GM23338 (cell line): ENCODE data around the gene TOLLIP. TPM values are rescaled to one million over a fixed set of nuclear protein-coding genes. Genes with fewer than 3 reads are reported as not detected.

Source experiments
- ATAC-seq: fragments of 200-7000 bp; cut with Tn5 transposase; 3 replicates; pipeline ENCODE4 v1.9.1; 2020
- DNase-seq: peaks from one replicate; pipeline ENCODE4 v3.0.0-alpha.2; 2015; ENCODE audit warnings: low spot score
- H2AFZ ChIP-seq: fragments of 200-600 bp; sonication (generic); 2 replicates; pipeline ENCODE4 v1.8.0; 2016; ENCODE audit warnings: antibody characterized with exemption, mild to moderate bottlenecking, moderate library complexity
- H3F3A ChIP-seq: fragments of 200-600 bp; sonication (generic); replicated peaks from 2 replicates; pipeline ENCODE4 v1.8.0; 2017; ENCODE audit warnings: antibody characterized with exemption, mixed run types, low read depth
- H3K27ac ChIP-seq: fragments of 200-600 bp; sonication (generic); 2 replicates; pipeline ENCODE4 v1.6.1; 2016; ENCODE audit warnings: low read depth
- H3K27me3 ChIP-seq: fragments of 200-600 bp; sonication (generic); 2 replicates; pipeline ENCODE4 v1.8.0; 2016; ENCODE audit warnings: mild to moderate bottlenecking, mixed run types, moderate library complexity; ENCODE audit not compliant: insufficient read depth
- H3K36me3 ChIP-seq: fragments of 200-600 bp; sonication (generic); 2 replicates; pipeline ENCODE4 v1.8.0; 2016; ENCODE audit warnings: mild to moderate bottlenecking; ENCODE audit not compliant: insufficient read depth
- H3K4me1 ChIP-seq: fragments of 200-600 bp; sonication (generic); 2 replicates; pipeline ENCODE4 v1.8.0; 2016; ENCODE audit warnings: mild to moderate bottlenecking, moderate library complexity; ENCODE audit not compliant: insufficient read depth
- H3K4me2 ChIP-seq: fragments of 200-600 bp; sonication (generic); 2 replicates; pipeline ENCODE4 v1.7.1; 2017; ENCODE audit warnings: mixed run types
- H3K4me3 ChIP-seq: fragments of 200-600 bp; sonication (generic); 2 replicates; pipeline ENCODE4 v1.6.1; 2016; ENCODE audit warnings: mixed run types
- H3K79me2 ChIP-seq: fragments of 200-600 bp; sonication (generic); replicated peaks from 2 replicates; pipeline ENCODE4 v1.8.0; 2017; ENCODE audit warnings: mild to moderate bottlenecking; ENCODE audit not compliant: insufficient read depth
- H3K9me2 ChIP-seq: fragments of 200-600 bp; sonication (generic); 2 replicates; pipeline ENCODE4 v1.8.0; 2017; ENCODE audit not compliant: insufficient read depth
- H4K20me1 ChIP-seq: fragments of 200-600 bp; sonication (generic); replicated peaks from 2 replicates; pipeline ENCODE4 v1.8.0; 2017; ENCODE audit warnings: mild to moderate bottlenecking; ENCODE audit not compliant: insufficient read depth
- H3K27ac Mint-ChIP-seq: 2 replicates; pipeline ENCODE4 v1.8.0; 2020; ENCODE audit warnings: inconsistent platforms, mild to moderate bottlenecking, moderate library complexity, mixed read lengths
- H3K27me3 Mint-ChIP-seq: 3 replicates; pipeline ENCODE4 v1.8.0; 2022; ENCODE audit warnings: low read depth, mild to moderate bottlenecking, moderate library complexity, mixed read lengths, inconsistent platforms; ENCODE audit not compliant: insufficient read depth, poor library complexity
- H3K36me3 Mint-ChIP-seq: 3 replicates; pipeline ENCODE4 v1.8.0; 2021; ENCODE audit warnings: low read depth, mild to moderate bottlenecking, inconsistent platforms, moderate library complexity, mixed read lengths
- H3K4me1 Mint-ChIP-seq: 3 replicates; pipeline ENCODE4 v1.8.0; 2020; ENCODE audit warnings: mild to moderate bottlenecking, inconsistent platforms, mixed read lengths
- H3K4me3 Mint-ChIP-seq: 3 replicates; pipeline ENCODE4 v1.8.0; 2021; ENCODE audit warnings: moderate library complexity, mild to moderate bottlenecking, inconsistent platforms, mixed read lengths
- H3K9me3 Mint-ChIP-seq: 3 replicates; pipeline ENCODE4 v1.8.0; 2020; ENCODE audit warnings: moderate library complexity, mild to moderate bottlenecking, inconsistent platforms, mixed read lengths
- CREB1 ChIP-seq: fragments of 250-450 bp; sonication (Bioruptor Pico); IDR thresholded peaks from 2 replicates; pipeline ENCODE4 v1.5.0; 2020; ENCODE audit warnings: low read depth, mild to moderate bottlenecking, moderate library complexity
- CTCF ChIP-seq, 2 experiments: fragments of 200-600 bp in 1 of 2; sonication (generic) in 1 of 2; conservative IDR thresholded peaks; 2 replicates each; pipeline versions ENCODE4 v1.5.1 to v1.6.1; 2016 to 2017; ENCODE audit warnings: antibody characterized with exemption in 2 of 2, low read depth in 2 of 2, mild to moderate bottlenecking in 2 of 2, moderate library complexity in 1 of 2
- EZH2 ChIP-seq: fragments of 200-600 bp; sonication (generic); IDR thresholded peaks from one replicate; pipeline ENCODE4 v1.8.0; 2017; ENCODE audit warnings: antibody characterized with exemption, mild to moderate bottlenecking, low read depth; ENCODE audit not compliant: unreplicated experiment
- EZH2phosphoT487 ChIP-seq: fragments of 200-600 bp; sonication (generic); IDR thresholded peaks from one replicate; pipeline ENCODE4 v1.8.1; 2018; ENCODE audit warnings: antibody characterized with exemption; ENCODE audit not compliant: unreplicated experiment
- JUNB ChIP-seq: IDR thresholded peaks from one replicate; pipeline ENCODE4 v1.6.1; 2016; ENCODE audit warnings: antibody characterized with exemption; ENCODE audit not compliant: unreplicated experiment
- NANOG ChIP-seq: IDR thresholded peaks from 2 replicates; pipeline ENCODE4 v1.6.1; 2016; ENCODE audit warnings: antibody characterized with exemption, borderline replicate concordance
- POLR2AphosphoS5 ChIP-seq: IDR thresholded peaks from 2 replicates; pipeline ENCODE4 v1.6.1; 2016; ENCODE audit warnings: antibody characterized with exemption, low read depth
- STAT1 ChIP-seq: IDR thresholded peaks from one replicate; pipeline ENCODE4 v1.6.1; 2016; ENCODE audit warnings: antibody characterized with exemption; ENCODE audit not compliant: unreplicated experiment
- ZNF114 ChIP-seq: fragments of 250-450 bp; sonication (Bioruptor Pico); IDR thresholded peaks from 2 replicates; pipeline ENCODE4 v1.5.0; 2020; ENCODE audit warnings: mild to moderate bottlenecking, moderate library complexity
- ZNF331 ChIP-seq: fragments of 250-450 bp; sonication (Bioruptor Pico); IDR thresholded peaks from 2 replicates; pipeline ENCODE4 v1.5.0; 2020; ENCODE audit warnings: low read depth, mild to moderate bottlenecking, moderate library complexity
- polyA plus RNA-seq: library from polyadenylated mRNA; unstranded; fragments of >200 nt; fragmentation: Nextera tagmentation; extraction: Ambion mirVana; gene quantifications from 2 replicates; pipeline ENCODE4 v1.2.1, GENCODE V29; 2016
- total RNA-seq: library from RNA; depleted of rRNA; stranded (reverse); fragments of >200 nt; shearing (Covaris generic); gene quantifications from 2 replicates; pipeline ENCODE4 v1.2.3, GENCODE V29; 2014
- TF ChIP-seq, protein P1 (sequence below): IDR thresholded peaks from 2 replicates; pipeline ENCODE4 v1.6.1; 2016; ENCODE audit warnings: antibody characterized with exemption
- TF ChIP-seq, protein P2 (sequence below): IDR thresholded peaks from one replicate; pipeline ENCODE4 v1.6.1; 2018; ENCODE audit warnings: antibody characterized with exemption; ENCODE audit not compliant: unreplicated experiment

The TOLLIP gene
- total and polyA plus RNA-seq, 2 experiments from 2014 or later = 13.5 to 18.0 TPM

GRCh38 chr11:1354125-1354938 lies 44.9 kb upstream of the TOLLIP start:
- Mint-ChIP-seq H3K9me3 (0 out of 3 replicates have a peak, but pooled peaks cover 5% of the 10 kb centered on the region), H3K27ac (no peak overlapping the region), H3K4me1 (peaks cover 3% of the 10 kb centered on the region; the same call in 2 of the 3 replicates), H3K4me3 (no peak overlapping the region; the same call in 2 of the 3 replicates), H3K27me3 (peaks cover 15% of the 10 kb centered on the region), H3K36me3 (no peaks in the 10 kb centered on the region; the same call in 2 of the 3 replicates)
- no peaks in the 10 kb centered on the region for H3K79me2 ChIP-seq
- no peak overlapping the region for H3K4me2 ChIP-seq
- no peak overlapping the region for H3K27ac ChIP-seq
- ATAC-seq (no peak), DNase-seq (no peak)
- H3K9me2 ChIP-seq = no peaks in the 10 kb centered on the region
- TF ChIP-seq, protein P1, sequence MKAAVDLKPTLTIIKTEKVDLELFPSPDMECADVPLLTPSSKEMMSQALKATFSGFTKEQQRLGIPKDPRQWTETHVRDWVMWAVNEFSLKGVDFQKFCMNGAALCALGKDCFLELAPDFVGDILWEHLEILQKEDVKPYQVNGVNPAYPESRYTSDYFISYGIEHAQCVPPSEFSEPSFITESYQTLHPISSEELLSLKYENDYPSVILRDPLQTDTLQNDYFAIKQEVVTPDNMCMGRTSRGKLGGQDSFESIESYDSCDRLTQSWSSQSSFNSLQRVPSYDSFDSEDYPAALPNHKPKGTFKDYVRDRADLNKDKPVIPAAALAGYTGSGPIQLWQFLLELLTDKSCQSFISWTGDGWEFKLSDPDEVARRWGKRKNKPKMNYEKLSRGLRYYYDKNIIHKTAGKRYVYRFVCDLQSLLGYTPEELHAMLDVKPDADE = no peak
- no peak for TF ChIP-seq CREB1
- H3K4me3 ChIP-seq = no peak overlapping the region
- H4K20me1 ChIP-seq = no peaks in the 10 kb centered on the region
- no peak overlapping the region for H2AFZ ChIP-seq
- H3K27me3 ChIP-seq = no peaks in the 10 kb centered on the region
- H3K36me3 ChIP-seq = no peaks in the 10 kb centered on the region
- no peaks in the 10 kb centered on the region for H3F3A ChIP-seq
- no peaks in the 10 kb centered on the region for H3K4me1 ChIP-seq

DNA sequence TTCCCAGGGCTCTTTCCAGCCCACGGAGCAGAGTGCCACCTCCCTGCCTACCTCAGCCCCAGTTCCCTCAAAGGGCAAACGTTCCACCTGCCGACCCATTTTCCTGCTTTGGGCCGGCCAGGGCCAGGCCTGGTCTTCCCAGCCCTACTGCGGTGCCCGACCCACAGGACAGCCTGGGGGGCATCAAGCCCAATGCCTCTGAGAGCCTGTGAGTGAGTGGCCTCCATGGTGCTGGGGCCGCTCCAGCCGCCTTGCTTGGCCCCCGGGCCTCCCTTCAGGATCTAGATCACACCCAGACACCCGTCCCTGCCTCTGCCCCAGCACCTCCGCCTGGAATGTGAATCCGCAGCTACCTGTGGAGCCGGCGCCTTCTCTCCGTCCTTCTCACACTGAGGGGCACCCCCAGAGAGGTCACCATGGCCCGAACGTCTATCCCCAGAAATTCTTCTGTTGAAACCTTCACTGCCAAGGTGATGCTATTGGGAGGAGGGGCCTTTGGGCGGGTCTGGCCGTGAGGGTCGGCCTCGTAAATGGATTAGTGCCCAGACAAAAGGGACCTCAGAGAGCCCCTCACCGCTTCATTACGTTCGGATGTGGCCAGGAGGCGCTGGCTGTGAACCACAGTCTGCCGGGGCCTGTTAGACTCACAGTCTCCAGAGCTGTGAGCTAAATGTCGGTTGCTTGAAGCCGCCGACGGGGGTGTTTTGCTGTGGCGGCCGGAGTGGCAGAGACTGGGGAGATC lies 44.1 kb upstream of the TOLLIP start:
- DNase-seq = peak; percentile 38
- 0 out of 3 replicates have a peak, but pooled peaks cover 5% of the 10 kb centered on the region for H3K9me3 Mint-ChIP-seq
- ATAC-seq = peak; percentile 18
- TF ChIP-seq, protein P2, sequence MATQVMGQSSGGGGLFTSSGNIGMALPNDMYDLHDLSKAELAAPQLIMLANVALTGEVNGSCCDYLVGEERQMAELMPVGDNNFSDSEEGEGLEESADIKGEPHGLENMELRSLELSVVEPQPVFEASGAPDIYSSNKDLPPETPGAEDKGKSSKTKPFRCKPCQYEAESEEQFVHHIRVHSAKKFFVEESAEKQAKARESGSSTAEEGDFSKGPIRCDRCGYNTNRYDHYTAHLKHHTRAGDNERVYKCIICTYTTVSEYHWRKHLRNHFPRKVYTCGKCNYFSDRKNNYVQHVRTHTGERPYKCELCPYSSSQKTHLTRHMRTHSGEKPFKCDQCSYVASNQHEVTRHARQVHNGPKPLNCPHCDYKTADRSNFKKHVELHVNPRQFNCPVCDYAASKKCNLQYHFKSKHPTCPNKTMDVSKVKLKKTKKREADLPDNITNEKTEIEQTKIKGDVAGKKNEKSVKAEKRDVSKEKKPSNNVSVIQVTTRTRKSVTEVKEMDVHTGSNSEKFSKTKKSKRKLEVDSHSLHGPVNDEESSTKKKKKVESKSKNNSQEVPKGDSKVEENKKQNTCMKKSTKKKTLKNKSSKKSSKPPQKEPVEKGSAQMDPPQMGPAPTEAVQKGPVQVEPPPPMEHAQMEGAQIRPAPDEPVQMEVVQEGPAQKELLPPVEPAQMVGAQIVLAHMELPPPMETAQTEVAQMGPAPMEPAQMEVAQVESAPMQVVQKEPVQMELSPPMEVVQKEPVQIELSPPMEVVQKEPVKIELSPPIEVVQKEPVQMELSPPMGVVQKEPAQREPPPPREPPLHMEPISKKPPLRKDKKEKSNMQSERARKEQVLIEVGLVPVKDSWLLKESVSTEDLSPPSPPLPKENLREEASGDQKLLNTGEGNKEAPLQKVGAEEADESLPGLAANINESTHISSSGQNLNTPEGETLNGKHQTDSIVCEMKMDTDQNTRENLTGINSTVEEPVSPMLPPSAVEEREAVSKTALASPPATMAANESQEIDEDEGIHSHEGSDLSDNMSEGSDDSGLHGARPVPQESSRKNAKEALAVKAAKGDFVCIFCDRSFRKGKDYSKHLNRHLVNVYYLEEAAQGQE = no peak
- TF ChIP-seq JUNB = no peak
- TF ChIP-seq, protein P1 = no peak
- no peak for TF ChIP-seq EZH2
- no peak for TF ChIP-seq STAT1
- no peak for TF ChIP-seq ZNF331 (CRISPR knock-in tag)
- no peak for TF ChIP-seq EZH2phosphoT487
- no peak for TF ChIP-seq POLR2AphosphoS5
- no peak for TF ChIP-seq ZNF114 (CRISPR knock-in tag)
- TF ChIP-seq CTCF (conservative IDR thresholded peaks at IDR 0.05; ENCODE audit: low read depth in 2 of 2) = no peak
- no peak for TF ChIP-seq CREB1
- TF ChIP-seq NANOG = no peak

More for the DNA sequence above, 44.1 kb upstream of the TOLLIP start:
- Histone ChIP-seq H3K36me3 (no peaks in the 10 kb centered on the region), H3K27ac (no peak overlapping the region), H4K20me1 (no peaks in the 10 kb centered on the region), H3K9me2 (no peaks in the 10 kb centered on the region), H3K79me2 (no peaks in the 10 kb centered on the region), H3K4me3 (no peak overlapping the region), H3F3A (no peaks in the 10 kb centered on the region), H2AFZ (no peak overlapping the region), H3K27me3 (no peaks in the 10 kb centered on the region), H3K4me1 (no peaks in the 10 kb centered on the region), H3K4me2 (no peak overlapping the region)
- H3K36me3 Mint-ChIP-seq = no peaks in the 10 kb centered on the region; the same call in 2 of the 3 replicates
- H3K4me3 Mint-ChIP-seq = no peak overlapping the region
- no peak overlapping the region for H3K27ac Mint-ChIP-seq
- H3K27me3 Mint-ChIP-seq = peaks cover 15% of the 10 kb centered on the region
- H3K4me1 Mint-ChIP-seq = peaks cover 6% of the 10 kb centered on the region
